Gastroesophageal sphincter (tissue), 3 donors: ENCODE results near the gene DPM2.

Source experiments
- EP300 ChIP-seq: sonication (generic); formaldehyde crosslinking; IDR thresholded peaks from one replicate; pipeline ENCODE4 v1.6.1; 2017; ENCODE audit warnings: antibody characterized with exemption, mild to moderate bottlenecking
- POLR2AphosphoS5 ChIP-seq: sonication (generic); formaldehyde crosslinking; IDR thresholded peaks from one replicate; pipeline ENCODE4 v1.6.1; 2017; ENCODE audit warnings: antibody characterized with exemption
- TF ChIP-seq, protein P1 (sequence below), 4 experiments: fragments of 200-600 bp in 2 of 4; fragments of 450-650 bp in 2 of 4; sonication (generic) in 1 of 4; IDR thresholded peaks; one replicate each; pipeline ENCODE4 v1.5.1; 2017 to 2019; ENCODE audit warnings: antibody characterized with exemption in 4 of 4, mild to moderate bottlenecking in 2 of 4, moderate library complexity in 2 of 4

DNA sequence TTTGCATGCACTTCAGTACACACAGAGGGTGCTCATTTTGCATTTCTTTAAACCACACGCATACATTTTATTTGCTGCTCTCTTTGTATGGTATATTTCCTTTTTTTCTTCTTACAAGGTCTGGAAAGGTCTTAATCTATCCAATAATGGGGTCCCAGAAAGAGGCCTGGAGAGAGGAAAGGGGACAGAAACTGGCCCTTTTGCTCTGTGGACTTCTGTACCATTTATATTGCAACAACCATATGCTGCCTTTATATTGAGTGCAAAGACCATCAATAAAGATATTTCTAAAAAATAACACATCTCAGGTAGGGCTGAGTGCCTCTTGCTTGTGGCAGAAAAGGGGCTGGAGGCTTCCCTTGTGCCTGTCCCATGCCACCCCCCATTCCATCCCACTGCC, 15.5 kb upstream of the DPM2 start:
- TF ChIP-seq, protein P1, sequence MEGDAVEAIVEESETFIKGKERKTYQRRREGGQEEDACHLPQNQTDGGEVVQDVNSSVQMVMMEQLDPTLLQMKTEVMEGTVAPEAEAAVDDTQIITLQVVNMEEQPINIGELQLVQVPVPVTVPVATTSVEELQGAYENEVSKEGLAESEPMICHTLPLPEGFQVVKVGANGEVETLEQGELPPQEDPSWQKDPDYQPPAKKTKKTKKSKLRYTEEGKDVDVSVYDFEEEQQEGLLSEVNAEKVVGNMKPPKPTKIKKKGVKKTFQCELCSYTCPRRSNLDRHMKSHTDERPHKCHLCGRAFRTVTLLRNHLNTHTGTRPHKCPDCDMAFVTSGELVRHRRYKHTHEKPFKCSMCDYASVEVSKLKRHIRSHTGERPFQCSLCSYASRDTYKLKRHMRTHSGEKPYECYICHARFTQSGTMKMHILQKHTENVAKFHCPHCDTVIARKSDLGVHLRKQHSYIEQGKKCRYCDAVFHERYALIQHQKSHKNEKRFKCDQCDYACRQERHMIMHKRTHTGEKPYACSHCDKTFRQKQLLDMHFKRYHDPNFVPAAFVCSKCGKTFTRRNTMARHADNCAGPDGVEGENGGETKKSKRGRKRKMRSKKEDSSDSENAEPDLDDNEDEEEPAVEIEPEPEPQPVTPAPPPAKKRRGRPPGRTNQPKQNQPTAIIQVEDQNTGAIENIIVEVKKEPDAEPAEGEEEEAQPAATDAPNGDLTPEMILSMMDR (IDR thresholded peaks at IDR 0.05), result no peak
- no peak for TF ChIP-seq POLR2AphosphoS5
- no peak for TF ChIP-seq EP300
